ENCODE results near the gene LCN10. TPM values are rescaled to one million over a fixed set of nuclear protein-coding genes. Genes with fewer than 3 reads are reported as not detected.

LCN10 gene
- total RNA-seq, 1 donor from 2014 or later = not detected

DNA sequence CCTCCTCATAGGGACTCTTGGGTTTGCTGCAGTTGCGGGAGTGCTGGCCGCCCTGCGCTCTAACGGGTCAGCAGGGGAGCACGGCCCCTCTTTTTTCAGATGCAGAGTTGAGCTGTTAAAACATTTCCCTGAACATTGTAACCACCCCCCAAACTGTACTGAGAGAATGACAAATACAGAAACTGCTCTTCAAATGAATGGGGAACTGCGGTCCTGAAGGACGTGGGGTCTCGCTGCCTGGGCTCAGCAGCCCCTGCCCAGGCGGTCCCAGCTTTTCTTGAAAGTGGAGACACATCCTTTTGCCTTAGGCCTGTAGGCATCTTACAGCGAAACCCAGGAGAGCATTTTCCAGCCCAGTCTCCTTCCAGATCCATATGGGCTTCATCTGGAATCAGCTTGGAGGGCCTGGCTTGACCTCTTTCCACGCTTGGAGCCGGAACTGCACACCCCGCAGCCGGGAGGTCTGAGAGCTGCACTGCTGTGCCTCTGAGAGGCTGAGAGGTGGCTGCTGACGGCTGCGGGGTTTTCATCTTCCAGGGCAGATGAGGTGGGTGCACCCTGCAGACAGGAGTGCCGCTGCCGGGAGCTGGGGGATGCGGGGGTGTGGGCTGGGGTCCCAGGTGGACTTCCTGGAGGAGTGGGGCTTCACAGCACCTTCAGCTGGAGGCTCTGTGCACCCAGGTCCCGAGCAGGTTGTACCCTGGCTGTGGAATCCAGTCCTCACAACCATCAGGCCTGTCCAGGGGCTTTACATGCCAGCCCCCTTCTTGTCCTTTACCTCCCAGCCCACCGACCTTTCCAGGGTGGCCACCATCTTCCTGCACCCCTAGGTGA, 54.2 kb downstream of the LCN10 start:
- peaks cover 8% of the 10 kb centered on the region for H3K27me3 Mint-ChIP-seq (ENCODE audit: insufficient read depth, low read depth)
- H3K27ac Mint-ChIP-seq = no peak overlapping the region
- peaks cover 20% of the 10 kb centered on the region for H3K4me1 Mint-ChIP-seq
- H3K9me3 ChIP-seq (ENCODE audit: low read depth) = no peaks in the 10 kb centered on the region
- TF ChIP-seq EZH2 (IDR thresholded peaks at IDR 0.05) = no peak
- TF ChIP-seq, protein P1, sequence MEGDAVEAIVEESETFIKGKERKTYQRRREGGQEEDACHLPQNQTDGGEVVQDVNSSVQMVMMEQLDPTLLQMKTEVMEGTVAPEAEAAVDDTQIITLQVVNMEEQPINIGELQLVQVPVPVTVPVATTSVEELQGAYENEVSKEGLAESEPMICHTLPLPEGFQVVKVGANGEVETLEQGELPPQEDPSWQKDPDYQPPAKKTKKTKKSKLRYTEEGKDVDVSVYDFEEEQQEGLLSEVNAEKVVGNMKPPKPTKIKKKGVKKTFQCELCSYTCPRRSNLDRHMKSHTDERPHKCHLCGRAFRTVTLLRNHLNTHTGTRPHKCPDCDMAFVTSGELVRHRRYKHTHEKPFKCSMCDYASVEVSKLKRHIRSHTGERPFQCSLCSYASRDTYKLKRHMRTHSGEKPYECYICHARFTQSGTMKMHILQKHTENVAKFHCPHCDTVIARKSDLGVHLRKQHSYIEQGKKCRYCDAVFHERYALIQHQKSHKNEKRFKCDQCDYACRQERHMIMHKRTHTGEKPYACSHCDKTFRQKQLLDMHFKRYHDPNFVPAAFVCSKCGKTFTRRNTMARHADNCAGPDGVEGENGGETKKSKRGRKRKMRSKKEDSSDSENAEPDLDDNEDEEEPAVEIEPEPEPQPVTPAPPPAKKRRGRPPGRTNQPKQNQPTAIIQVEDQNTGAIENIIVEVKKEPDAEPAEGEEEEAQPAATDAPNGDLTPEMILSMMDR (IDR thresholded peaks at IDR 0.05) = no peak
- TF ChIP-seq EZH2phosphoT487 (IDR thresholded peaks at IDR 0.05) = no peak
- H3K36me3 ChIP-seq = no peaks in the 10 kb centered on the region
- H3K9me3 Mint-ChIP-seq = no peaks in the 10 kb centered on the region
- no peak overlapping the region for H3K27ac ChIP-seq
- H3K4me3 Mint-ChIP-seq = peak overlapping the region; percentile 81
- no peaks in the 10 kb centered on the region for H3K36me3 Mint-ChIP-seq
- no peak overlapping the region for H3K4me2 ChIP-seq
- no peak overlapping the region for H3K4me3 ChIP-seq
- H2AFZ ChIP-seq (replicated peaks) = no peak overlapping the region
- peaks cover 52% of the 10 kb centered on the region for H3K27me3 ChIP-seq
- H3F3A ChIP-seq (ENCODE audit: low read depth) = peaks cover 17% of the 10 kb centered on the region
- peaks cover 13% of the 10 kb centered on the region for H4K20me1 ChIP-seq (ENCODE audit: low read depth)
- DNase-seq (ENCODE audit: low spot score) = no peak
- H3K79me2 ChIP-seq (ENCODE audit: low read depth) = no peaks in the 10 kb centered on the region
- peaks cover 30% of the 10 kb centered on the region for H3K4me1 ChIP-seq
- H3K9ac ChIP-seq = no peak overlapping the region

Small RNA genes lying within 50 kb of the gene (microRNA-seq; reads per million reads assigned to microRNA genes)
- not detected for gene MIR6722

Small RNA genes lying within 50 kb of the gene (small RNA-seq; reads per million reads assigned to genes)
- gene ATP6V1G1P3 (not detected), gene MIR6722 (not detected)

Other genes starting within 250 kb of the LCN10 start
- gene NOTCH1, start 196.9 kb downstream of the LCN10 start, total RNA-seq (ENCODE audit: low replicate concordance) = 11.7 and 32.4 TPM in 2 replicates
- gene EGFL7, start 80.0 kb downstream of the LCN10 start, total RNA-seq (ENCODE audit: low replicate concordance) = 16.5 and 47.4 TPM in 2 replicates
- gene AGPAT2, start 55.5 kb downstream of the LCN10 start, total RNA-seq (ENCODE audit: low replicate concordance) = 2.4 and 3.4 TPM in 2 replicates
- 11.8 and 52.8 TPM in 2 replicates for gene DIPK1B, start 30.4 kb downstream of the LCN10 start, total RNA-seq (ENCODE audit: low replicate concordance)
- gene LCN6, start 5.6 kb upstream of the LCN10 start, total RNA-seq (ENCODE audit: low replicate concordance) = not detected in 2 replicates
- gene LCN8, start 15.3 kb upstream of the LCN10 start, total RNA-seq (ENCODE audit: low replicate concordance) = not detected in 2 replicates
- not detected in 2 replicates for gene LCN15, start 21.6 kb upstream of the LCN10 start, total RNA-seq (ENCODE audit: low replicate concordance)
- 19.9 and 46.8 TPM in 2 replicates for gene TMEM141, start 48.4 kb upstream of the LCN10 start, total RNA-seq (ENCODE audit: low replicate concordance)
- 0.84 and 2.1 TPM in 2 replicates for gene CCDC183, start 53.4 kb upstream of the LCN10 start, total RNA-seq (ENCODE audit: low replicate concordance)
- 71.2 and 148 TPM in 2 replicates for gene RABL6, start 65.0 kb upstream of the LCN10 start, total RNA-seq (ENCODE audit: low replicate concordance)
- gene AJM1, start 99.5 kb upstream of the LCN10 start, total RNA-seq (ENCODE audit: low replicate concordance) = 0.77 TPM in 1 of 2 replicates, not detected in the other
- 58.8 and 110 TPM in 2 replicates for gene PHPT1, start 106.5 kb upstream of the LCN10 start, total RNA-seq (ENCODE audit: low replicate concordance)
- gene MAMDC4, start 109.4 kb upstream of the LCN10 start, total RNA-seq (ENCODE audit: low replicate concordance) = 2.6 and 8.3 TPM in 2 replicates
- 269 and 293 TPM in 2 replicates for gene EDF1, start 123.4 kb upstream of the LCN10 start, total RNA-seq (ENCODE audit: low replicate concordance)
- 16.1 and 33.9 TPM in 2 replicates for gene TRAF2, start 143.6 kb upstream of the LCN10 start, total RNA-seq (ENCODE audit: low replicate concordance)
- 21.5 and 85.1 TPM in 2 replicates for gene FBXW5, start 201.8 kb upstream of the LCN10 start, total RNA-seq (ENCODE audit: low replicate concordance)
- gene C8G, start 202.3 kb upstream of the LCN10 start, total RNA-seq (ENCODE audit: low replicate concordance) = not detected in 2 replicates
- gene LCN12, start 209.3 kb upstream of the LCN10 start, total RNA-seq (ENCODE audit: low replicate concordance) = 0.19 TPM in 1 of 2 replicates, not detected in the other
- not detected in 2 replicates for gene PTGDS, start 234.6 kb upstream of the LCN10 start, total RNA-seq (ENCODE audit: low replicate concordance)
- 0.09 TPM in 1 of 2 replicates, not detected in the other for gene LCNL1, start 240.1 kb upstream of the LCN10 start, total RNA-seq (ENCODE audit: low replicate concordance)
- gene PAXX, start 249.5 kb upstream of the LCN10 start, total RNA-seq (ENCODE audit: low replicate concordance) = 31.5 and 79.6 TPM in 2 replicates